OCI-LY3 (cell line): ENCODE measurements around the gene SPTBN4.

Experiments
- EZH2phosphoT487 ChIP-seq: fragments of 200-600 bp; shearing (Covaris generic); IDR thresholded peaks from 2 replicates; pipeline ENCODE4 v1.6.1; 2018; ENCODE audit warnings: antibody characterized with exemption, mixed run types, low read depth
- TF ChIP-seq, protein P1 (sequence below): fragments of 200-600, 300-600 bp; sonication (generic); IDR thresholded peaks from 2 replicates; pipeline ENCODE4 v1.5.1; 2014; ENCODE audit warnings: antibody characterized with exemption, low read length, low read depth

- TF ChIP-seq, protein P1, sequence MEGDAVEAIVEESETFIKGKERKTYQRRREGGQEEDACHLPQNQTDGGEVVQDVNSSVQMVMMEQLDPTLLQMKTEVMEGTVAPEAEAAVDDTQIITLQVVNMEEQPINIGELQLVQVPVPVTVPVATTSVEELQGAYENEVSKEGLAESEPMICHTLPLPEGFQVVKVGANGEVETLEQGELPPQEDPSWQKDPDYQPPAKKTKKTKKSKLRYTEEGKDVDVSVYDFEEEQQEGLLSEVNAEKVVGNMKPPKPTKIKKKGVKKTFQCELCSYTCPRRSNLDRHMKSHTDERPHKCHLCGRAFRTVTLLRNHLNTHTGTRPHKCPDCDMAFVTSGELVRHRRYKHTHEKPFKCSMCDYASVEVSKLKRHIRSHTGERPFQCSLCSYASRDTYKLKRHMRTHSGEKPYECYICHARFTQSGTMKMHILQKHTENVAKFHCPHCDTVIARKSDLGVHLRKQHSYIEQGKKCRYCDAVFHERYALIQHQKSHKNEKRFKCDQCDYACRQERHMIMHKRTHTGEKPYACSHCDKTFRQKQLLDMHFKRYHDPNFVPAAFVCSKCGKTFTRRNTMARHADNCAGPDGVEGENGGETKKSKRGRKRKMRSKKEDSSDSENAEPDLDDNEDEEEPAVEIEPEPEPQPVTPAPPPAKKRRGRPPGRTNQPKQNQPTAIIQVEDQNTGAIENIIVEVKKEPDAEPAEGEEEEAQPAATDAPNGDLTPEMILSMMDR: no peak
- no peak for TF ChIP-seq EZH2phosphoT487
Observed at GRCh38 chr19:40508739-40509260, 42.0 kb downstream of the SPTBN4 start.
